PC-3 (cell line): ENCODE data around the gene KCNQ5. TPM values are rescaled to one million over a fixed set of nuclear protein-coding genes. Genes with fewer than 3 reads are reported as not detected.
A peak's percentile ranks its signal among the peaks of the same experiment; 100 is the strongest.

Source experiments
- ATAC-seq: fragments of 200-7000 bp; cut with Tn5 transposase; 2 replicates; pipeline ENCODE4 v1.9.1; 2020; ENCODE audit warnings: mild to moderate bottlenecking, moderate library complexity
- BruUV-seq: library from RNA; stranded (reverse); fragments of 400-500 nt; replicated peaks from 2 replicates; lab custom pipeline; 2021; lab: Mats Ljungman, UMichigan
- CTCF ChIA-PET: fragments of 300-600 bp; sonication (Branson Sonifier 250); formaldehyde crosslinking; loops from one replicate; lab custom pipeline; 2022; ENCODE audit warnings: antibody characterized with exemption; lab: Charles Lee
- POLR2A ChIA-PET: fragments of 300-600 bp; sonication (Branson Sonifier 250); formaldehyde crosslinking; loops from one replicate; lab custom pipeline; 2022; ENCODE audit warnings: antibody characterized with exemption; ENCODE audit not compliant: unreplicated experiment; lab: Charles Lee
- DNase-seq: peaks from one replicate; pipeline ENCODE4 v3.0.0-alpha.2; 2015
- H2AFZ ChIP-seq: fragments of 300-600 bp; sonication (generic); 2 replicates; pipeline ENCODE4 v1.6.0; 2016; ENCODE audit warnings: antibody characterized with exemption, low read length
- H3F3A ChIP-seq: fragments of 300-600 bp; sonication (generic); one replicate; pipeline ENCODE4 v1.6.0; 2017; ENCODE audit warnings: antibody characterized with exemption, low read length, control low read depth, mild to moderate bottlenecking; ENCODE audit not compliant: unreplicated experiment
- H3K27ac ChIP-seq: fragments of 300-600 bp; sonication (generic); 2 replicates; pipeline ENCODE4 v1.5.1; 2016; ENCODE audit warnings: mild to moderate bottlenecking, low read length
- H3K27me3 ChIP-seq: fragments of 300-600 bp; sonication (generic); 2 replicates; pipeline ENCODE4 v1.6.1; 2016; ENCODE audit warnings: low read length, mixed read lengths
- H3K36me3 ChIP-seq: fragments of 300-600 bp; sonication (generic); 2 replicates; pipeline ENCODE4 v1.6.1; 2016; ENCODE audit warnings: low read depth, mixed run types, low read length, mixed read lengths
- H3K4me1 ChIP-seq: fragments of 300-600 bp; sonication (generic); 2 replicates; pipeline ENCODE4 v1.5.1; 2016; ENCODE audit warnings: low read length; ENCODE audit not compliant: insufficient read depth
- H3K4me2 ChIP-seq: fragments of 300-600 bp; sonication (generic); 2 replicates; pipeline ENCODE4 v1.6.0; 2016; ENCODE audit warnings: low read length
- H3K4me3 ChIP-seq: fragments of 300-600 bp; sonication (generic); 2 replicates; pipeline ENCODE4 v1.5.1; 2016; ENCODE audit warnings: mild to moderate bottlenecking, low read length, mixed read lengths
- H3K79me2 ChIP-seq: fragments of 300-600 bp; sonication (generic); 2 replicates; pipeline ENCODE4 v1.6.1; 2017; ENCODE audit warnings: low read length, mixed read lengths
- H3K9ac ChIP-seq: fragments of 300-600 bp; sonication (generic); 2 replicates; pipeline ENCODE4 v1.6.0; 2016; ENCODE audit warnings: mild to moderate bottlenecking, low read length
- H3K9me2 ChIP-seq: fragments of 300-600 bp; sonication (generic); replicated peaks from 2 replicates; pipeline ENCODE4 v1.6.1; 2016; ENCODE audit warnings: mixed run types, low read length, mixed read lengths
- H3K9me3 ChIP-seq: fragments of 300-600 bp; sonication (generic); 2 replicates; pipeline ENCODE4 v1.6.1; 2016; ENCODE audit warnings: low read length, mixed read lengths
- H4K20me1 ChIP-seq: fragments of 300-600 bp; sonication (generic); 2 replicates; pipeline ENCODE4 v1.6.1; 2016; ENCODE audit warnings: low read length, mixed read lengths
- CTCF ChIP-seq: fragments of 300-600 bp; sonication (generic); conservative IDR thresholded peaks from 2 replicates; pipeline ENCODE4 v1.5.1; 2017; ENCODE audit warnings: antibody characterized with exemption, low read depth, mild to moderate bottlenecking, low read length
- EZH2 ChIP-seq: fragments of 300-600 bp; sonication (generic); IDR thresholded peaks from one replicate; pipeline ENCODE4 v1.6.1; 2017; ENCODE audit warnings: antibody characterized with exemption, mild to moderate bottlenecking, low read length; ENCODE audit not compliant: unreplicated experiment
- EZH2phosphoT487 ChIP-seq: fragments of 300-600 bp; sonication (generic); IDR thresholded peaks from 2 replicates; pipeline ENCODE4 v1.6.1; 2018; ENCODE audit warnings: mild to moderate bottlenecking, antibody characterized with exemption, low read length, borderline replicate concordance
- intact Hi-C: fragments of 100-400 bp; cut with micrococcal nuclease; formaldehyde crosslinking; loops from 2 replicates; pipeline ENCODE4 v1.9.0; 2023
- total RNA-seq: library from RNA; depleted of rRNA; stranded (reverse); fragments of >200 nt; gene quantifications from 2 replicates; pipeline ENCODE4 v1.2.3, GENCODE V29; 2014

KCNQ5 gene
- total RNA-seq, 1 experiment from 2014 or later: not detected

DNA sequence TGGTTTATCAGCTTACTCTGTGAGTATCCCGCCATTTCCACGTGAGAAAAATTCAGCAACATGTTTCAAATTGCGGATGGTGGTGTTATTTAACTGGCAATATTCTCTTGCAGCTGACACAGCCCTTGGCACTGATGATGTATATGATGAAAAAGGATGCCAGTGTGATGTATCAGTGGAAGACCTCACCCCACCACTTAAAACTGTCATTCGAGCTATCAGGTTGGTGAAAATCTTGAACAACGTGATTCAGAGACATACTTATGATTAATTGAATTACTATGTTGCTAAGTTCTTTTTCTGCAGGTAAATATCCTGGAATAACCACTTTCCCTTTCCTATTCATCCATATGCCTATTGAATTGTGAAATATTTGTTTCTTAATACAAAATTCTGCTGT is 547.8 kb downstream of the KCNQ5 start:
- H2AFZ ChIP-seq: no peak overlapping the region
- no TSS peak for BruUV-seq
- CTCF ChIA-PET: no interaction called here
- DNase-seq: peak; percentile 25
- TF ChIP-seq EZH2: no peak
- TF ChIP-seq EZH2phosphoT487: no peak
- TF ChIP-seq CTCF: no peak
- no peaks in the 10 kb centered on the region for H3K9me3 ChIP-seq
- H3K36me3 ChIP-seq: no peaks in the 10 kb centered on the region
- no peaks in the 10 kb centered on the region for H4K20me1 ChIP-seq
- no peak overlapping the region for H3K27ac ChIP-seq
- no peaks in the 10 kb centered on the region for H3K4me1 ChIP-seq
- no peak for ATAC-seq
- H3F3A ChIP-seq: no peaks in the 10 kb centered on the region
- no peak overlapping the region for H3K4me3 ChIP-seq
- intact Hi-C loops: no loop called here
- no peak overlapping the region for H3K9ac ChIP-seq
- H3K9me2 ChIP-seq: no peaks in the 10 kb centered on the region
- POLR2A ChIA-PET: no interaction called here
- no peaks in the 10 kb centered on the region for H3K79me2 ChIP-seq
- H3K4me2 ChIP-seq: no peak overlapping the region
- H3K27me3 ChIP-seq: no peaks in the 10 kb centered on the region

GRCh38 chr6:73174646-73175045 is 552.8 kb downstream of the KCNQ5 start:
- no peak overlapping the region for H3K4me2 ChIP-seq
- H3K79me2 ChIP-seq: no peaks in the 10 kb centered on the region
- no peak for ATAC-seq
- POLR2A ChIA-PET: no interaction called here
- no peaks in the 10 kb centered on the region for H3K9me2 ChIP-seq
- no peaks in the 10 kb centered on the region for H3K9me3 ChIP-seq
- no peak for TF ChIP-seq EZH2
- TF ChIP-seq CTCF: no peak
- no peak for TF ChIP-seq EZH2phosphoT487
- no TSS peak for BruUV-seq
- H3K36me3 ChIP-seq: no peaks in the 10 kb centered on the region
- no peak overlapping the region for H3K27ac ChIP-seq
- H3K4me3 ChIP-seq: no peak overlapping the region
- intact Hi-C loops: no loop called here
- no peaks in the 10 kb centered on the region for H4K20me1 ChIP-seq
- no peaks in the 10 kb centered on the region for H3F3A ChIP-seq
- DNase-seq: no peak
- no peak overlapping the region for H2AFZ ChIP-seq
- CTCF ChIA-PET: no interaction called here
- H3K9ac ChIP-seq: no peak overlapping the region
- no peaks in the 10 kb centered on the region for H3K27me3 ChIP-seq
- no peaks in the 10 kb centered on the region for H3K4me1 ChIP-seq

DNA sequence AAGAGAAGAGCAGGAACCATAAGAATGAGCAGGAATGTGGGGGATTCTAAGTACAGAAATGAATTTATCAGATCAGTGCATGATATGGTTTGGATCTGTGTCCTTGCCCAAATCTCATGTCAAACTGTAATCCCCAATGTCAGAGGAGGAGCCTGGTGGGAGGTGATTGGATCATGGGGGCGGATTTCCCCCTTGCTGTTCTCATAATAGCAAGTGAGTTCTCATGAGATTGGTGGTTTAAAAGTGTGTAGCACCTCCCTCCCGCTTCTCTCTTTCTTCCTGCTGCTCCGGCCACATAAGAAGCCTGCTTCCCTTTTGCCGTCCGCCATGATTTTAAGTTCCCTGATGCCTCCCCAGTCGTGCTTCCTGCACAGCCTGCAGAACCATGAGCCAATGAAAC is 554.2 kb downstream of the KCNQ5 start:
- CTCF ChIA-PET: no interaction called here
- no TSS peak for BruUV-seq
- no peaks in the 10 kb centered on the region for H3K79me2 ChIP-seq
- H3K9me3 ChIP-seq: no peaks in the 10 kb centered on the region
- no peak overlapping the region for H3K27ac ChIP-seq
- ATAC-seq (no peak), DNase-seq (no peak)
- H3K36me3 ChIP-seq: no peaks in the 10 kb centered on the region
- H3K9ac ChIP-seq: no peak overlapping the region
- peaks cover 6% of the 10 kb centered on the region; the same call in 1 of the 2 replicates for H3K4me1 ChIP-seq
- POLR2A ChIA-PET: no interaction called here
- H3K4me2 ChIP-seq: no peak overlapping the region
- intact Hi-C loops: no loop called here
- no peaks in the 10 kb centered on the region for H4K20me1 ChIP-seq
- no peak for TF ChIP-seq CTCF
- TF ChIP-seq EZH2phosphoT487: no peak
- TF ChIP-seq EZH2: no peak
- no peaks in the 10 kb centered on the region for H3K9me2 ChIP-seq
- no peaks in the 10 kb centered on the region for H3K27me3 ChIP-seq
- no peaks in the 10 kb centered on the region for H3F3A ChIP-seq
- no peak overlapping the region for H3K4me3 ChIP-seq
- no peak overlapping the region for H2AFZ ChIP-seq
